22Rv1 (cell line): ENCODE results near the gene ATRX.

Source experiments
- ZFX ChIP-seq: fragments of 450-650 bp; IDR thresholded peaks from 2 replicates; pipeline ENCODE4 v1.6.1; 2017; ENCODE audit warnings: antibody characterized with exemption, borderline replicate concordance
- TF ChIP-seq, protein P1 (sequence below): fragments of 450-650 bp; IDR thresholded peaks from 2 replicates; pipeline ENCODE4 v1.5.1; 2017; ENCODE audit warnings: mild to moderate bottlenecking

DNA sequence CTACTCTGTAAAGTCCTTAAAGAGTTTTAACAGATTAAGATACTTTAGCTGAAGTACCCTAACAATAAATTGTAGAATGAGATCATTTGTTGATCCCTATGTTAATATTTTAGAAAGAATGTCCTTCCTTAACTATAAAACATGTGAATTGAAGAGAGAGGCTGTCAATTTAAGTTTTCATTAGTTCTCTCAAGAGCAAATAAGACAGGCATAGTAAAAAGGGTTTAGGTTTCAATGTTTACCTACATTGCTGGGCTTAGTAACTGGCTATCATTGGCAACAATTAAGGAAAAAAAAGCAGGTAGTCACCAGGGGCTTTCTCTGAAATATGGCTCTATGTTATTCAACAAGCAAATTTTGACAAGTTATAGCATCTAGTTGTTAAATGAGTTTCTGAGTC, 91.5 kb downstream of the ATRX start:
- TF ChIP-seq, protein P1, sequence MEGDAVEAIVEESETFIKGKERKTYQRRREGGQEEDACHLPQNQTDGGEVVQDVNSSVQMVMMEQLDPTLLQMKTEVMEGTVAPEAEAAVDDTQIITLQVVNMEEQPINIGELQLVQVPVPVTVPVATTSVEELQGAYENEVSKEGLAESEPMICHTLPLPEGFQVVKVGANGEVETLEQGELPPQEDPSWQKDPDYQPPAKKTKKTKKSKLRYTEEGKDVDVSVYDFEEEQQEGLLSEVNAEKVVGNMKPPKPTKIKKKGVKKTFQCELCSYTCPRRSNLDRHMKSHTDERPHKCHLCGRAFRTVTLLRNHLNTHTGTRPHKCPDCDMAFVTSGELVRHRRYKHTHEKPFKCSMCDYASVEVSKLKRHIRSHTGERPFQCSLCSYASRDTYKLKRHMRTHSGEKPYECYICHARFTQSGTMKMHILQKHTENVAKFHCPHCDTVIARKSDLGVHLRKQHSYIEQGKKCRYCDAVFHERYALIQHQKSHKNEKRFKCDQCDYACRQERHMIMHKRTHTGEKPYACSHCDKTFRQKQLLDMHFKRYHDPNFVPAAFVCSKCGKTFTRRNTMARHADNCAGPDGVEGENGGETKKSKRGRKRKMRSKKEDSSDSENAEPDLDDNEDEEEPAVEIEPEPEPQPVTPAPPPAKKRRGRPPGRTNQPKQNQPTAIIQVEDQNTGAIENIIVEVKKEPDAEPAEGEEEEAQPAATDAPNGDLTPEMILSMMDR = no peak
- no peak for TF ChIP-seq ZFX
